IgD-negative memory B cell (primary cell): ENCODE data around the gene PLAC9. TPM values are rescaled to one million over a fixed set of nuclear protein-coding genes. Genes with fewer than 3 reads are reported as not detected.
A peak's percentile ranks its signal among the peaks of the same experiment; 100 is the strongest.
"Not testable (repeated sequence)": the region's sequence is repeated elsewhere in the genome, so short reads cannot be mapped to it uniquely, and the experiment has no call there.

Experiments
- H3K27ac Mint-ChIP-seq, 3 donors: one replicate each; pipeline ENCODE4 v1.8.0; 2020 to 2022; ENCODE audit warnings: mild to moderate bottlenecking in 3 of 3, mixed read lengths in 3 of 3, moderate library complexity in 1 of 3
- H3K27me3 Mint-ChIP-seq: one replicate; pipeline ENCODE4 v1.8.0; 2021; ENCODE audit warnings: mixed read lengths
- H3K36me3 Mint-ChIP-seq: one replicate; pipeline ENCODE4 v1.8.0; 2020; ENCODE audit warnings: mild to moderate bottlenecking, mixed read lengths
- H3K4me1 Mint-ChIP-seq, 3 donors: one replicate each; pipeline ENCODE4 v1.8.0; 2020 to 2022; ENCODE audit warnings: mixed read lengths in 3 of 3, mild to moderate bottlenecking in 1 of 3
- H3K4me3 Mint-ChIP-seq, 4 donors: one replicate each; pipeline ENCODE4 v1.8.0; 2020 to 2022; ENCODE audit warnings: mild to moderate bottlenecking in 4 of 4, mixed read lengths in 4 of 4, moderate library complexity in 3 of 4
- H3K9me3 Mint-ChIP-seq, 3 donors: one replicate each; pipeline ENCODE4 v1.8.0; 2020 to 2021; ENCODE audit warnings: mixed read lengths in 3 of 3, mild to moderate bottlenecking in 1 of 3
- polyA plus RNA-seq: library from polyadenylated mRNA; unstranded; fragments of 300-500 nt; fragmentation: Illumina TruSeq; gene quantifications from one replicate; pipeline ENCODE4 v1.2.3, GENCODE V29; 2021

PLAC9 gene
- polyA plus RNA-seq, 1 donor from 2014 or later, result not detected

DNA sequence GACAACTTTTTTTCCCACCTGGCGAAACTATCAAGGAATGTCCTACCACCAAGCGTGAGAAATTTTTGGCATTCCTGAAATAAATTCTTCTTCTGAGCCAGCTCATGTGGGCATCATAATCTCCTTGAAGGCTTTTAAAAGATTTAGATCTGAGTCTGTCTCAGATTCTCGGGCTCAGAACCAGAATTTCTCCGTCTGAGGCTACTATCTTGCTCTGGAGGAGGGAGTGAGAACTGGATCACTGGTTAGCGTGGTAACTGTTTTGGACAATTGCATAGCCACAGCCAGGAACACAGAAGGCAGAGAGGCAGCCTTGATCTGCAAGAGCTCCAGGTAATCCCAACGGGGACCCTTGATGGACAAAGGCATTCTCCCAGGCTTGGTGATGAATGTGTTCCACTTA lies 1.0 kb upstream of the PLAC9 start:
- H3K4me1 Mint-ChIP-seq, result peaks cover 0 to 2% (median 0%) of the 10 kb centered on the region in 3 donors
- peaks cover 30% of the 10 kb centered on the region for H3K27me3 Mint-ChIP-seq
- H3K27ac Mint-ChIP-seq, result no peak overlapping the region
- H3K9me3 Mint-ChIP-seq, result no peaks in the 10 kb centered on the region
- no peak overlapping the region for H3K4me3 Mint-ChIP-seq
- H3K36me3 Mint-ChIP-seq, result no peaks in the 10 kb centered on the region

DNA sequence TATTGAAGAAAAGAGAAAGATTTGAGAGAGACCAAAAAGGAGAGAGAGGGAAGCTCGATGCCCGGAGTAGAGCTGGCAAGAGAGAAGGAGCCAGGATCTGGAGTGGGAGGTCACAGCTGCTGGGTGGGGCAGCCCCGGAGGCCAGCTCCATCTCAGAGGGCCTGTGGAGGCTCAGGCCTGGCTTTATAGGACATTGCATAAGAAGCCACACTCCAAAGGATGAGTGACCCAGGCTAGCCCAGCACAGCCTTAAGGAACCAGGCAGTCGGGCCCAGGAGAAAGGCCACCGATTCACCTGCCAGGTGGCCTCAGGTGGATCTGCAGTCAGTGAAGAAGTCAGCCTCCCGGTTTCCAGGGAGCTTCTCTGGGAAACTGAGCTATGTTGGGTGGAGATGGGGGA lies 676 bp downstream of the PLAC9 start:
- Mint-ChIP-seq H3K4me3 (no peak overlapping the region), H3K4me1 (no peaks in the 10 kb centered on the region), H3K9me3 (no peaks in the 10 kb centered on the region), H3K36me3 (no peaks in the 10 kb centered on the region), H3K27me3 (peaks cover 32% of the 10 kb centered on the region), H3K27ac (no peak overlapping the region)

DNA sequence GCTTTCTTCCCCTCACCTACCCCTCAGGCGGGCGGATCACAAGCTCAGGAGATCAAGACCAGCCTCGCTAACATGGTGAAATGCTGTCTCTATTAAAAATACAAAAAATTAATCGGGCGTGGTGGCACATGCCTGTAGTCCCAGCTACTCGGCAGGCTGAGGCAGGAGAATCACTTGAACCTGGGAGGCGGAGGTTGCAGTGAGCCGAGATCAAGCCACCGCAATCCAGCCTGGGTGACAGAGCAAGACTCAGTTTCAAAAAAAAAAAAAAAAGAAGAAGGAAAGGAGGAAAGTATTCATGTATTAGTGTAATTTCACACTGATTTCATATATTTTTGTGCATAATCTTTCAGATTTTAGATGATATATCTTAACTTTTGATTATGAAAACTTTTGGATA lies 1.2 kb downstream of the PLAC9 start:
- peaks cover 32% of the 10 kb centered on the region for H3K27me3 Mint-ChIP-seq
- H3K36me3 Mint-ChIP-seq, H3K4me1 Mint-ChIP-seq, H3K4me3 Mint-ChIP-seq, H3K9me3 Mint-ChIP-seq, H3K27ac Mint-ChIP-seq: not testable (repeated sequence)

DNA sequence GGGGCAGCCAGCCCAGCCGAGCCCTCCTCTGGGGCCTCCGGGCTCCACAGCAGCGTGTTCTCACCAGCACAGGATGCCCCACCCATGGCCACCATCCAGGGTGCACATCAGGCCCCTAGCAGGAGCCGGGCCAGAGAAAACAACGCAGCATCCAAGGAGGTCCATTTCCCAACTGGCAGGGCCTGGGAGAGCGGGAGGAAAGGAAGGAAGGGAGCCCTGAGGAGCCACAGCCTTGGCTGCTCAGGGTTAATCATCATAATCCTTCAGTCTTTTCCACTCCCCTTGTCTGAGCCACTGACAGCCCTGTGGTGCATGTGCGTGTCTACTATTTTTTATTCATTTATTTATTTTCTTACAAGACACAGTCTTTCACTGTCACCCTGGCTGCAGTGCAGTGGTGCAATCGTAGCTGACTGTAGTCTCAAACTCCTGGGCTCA lies 3.6 kb downstream of the PLAC9 start:
- Mint-ChIP-seq H3K9me3 (no peaks in the 10 kb centered on the region), H3K27me3 (peaks cover 33% of the 10 kb centered on the region), H3K4me1 (no peaks in the 10 kb centered on the region), H3K36me3 (no peaks in the 10 kb centered on the region), H3K4me3 (no peak overlapping the region), H3K27ac (no peak overlapping the region)

DNA sequence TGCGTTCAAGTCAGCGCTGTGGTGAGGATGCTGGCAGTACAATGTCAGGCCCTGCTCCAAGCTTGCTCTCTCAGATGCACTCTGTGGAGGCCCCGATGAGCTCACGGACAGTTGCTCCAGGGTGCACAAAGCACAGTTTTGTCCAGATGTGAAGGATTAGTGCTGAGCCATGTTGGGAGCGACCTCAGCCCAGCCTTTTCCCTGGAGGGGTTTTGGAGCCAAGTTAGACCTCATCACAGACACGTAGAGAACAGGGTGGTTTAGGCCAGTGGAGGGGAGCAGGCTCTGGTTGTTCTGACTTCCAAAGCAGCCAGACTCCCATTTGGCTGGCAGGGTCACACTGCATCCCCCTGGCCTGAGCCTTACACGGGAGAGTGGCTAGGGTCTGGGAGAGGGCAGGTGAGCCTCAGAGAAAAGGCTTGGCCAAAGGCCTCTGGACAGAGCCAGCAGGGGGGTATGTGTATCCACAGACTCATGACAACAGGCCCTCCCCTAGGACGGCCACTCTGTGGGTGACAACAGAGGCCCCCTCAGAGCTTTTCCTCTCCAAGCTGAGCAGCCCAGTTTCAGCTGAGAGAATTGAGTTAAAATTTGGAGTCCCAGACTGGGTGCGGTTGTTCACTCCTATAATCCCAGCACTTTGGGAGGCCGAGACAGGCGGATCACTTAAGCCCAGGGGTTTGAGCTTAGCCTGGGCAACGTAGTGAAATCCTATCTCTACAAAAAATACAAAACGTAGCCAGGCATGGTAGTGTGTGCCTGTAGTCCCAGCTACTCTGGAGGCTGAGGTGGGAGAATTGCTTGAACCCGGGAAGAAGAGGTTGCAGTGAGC lies 4.7 kb downstream of the PLAC9 start:
- H3K9me3 Mint-ChIP-seq, result no peaks in the 10 kb centered on the region
- no peak overlapping the region for H3K27ac Mint-ChIP-seq
- H3K36me3 Mint-ChIP-seq, result no peaks in the 10 kb centered on the region
- peaks cover 23% of the 10 kb centered on the region for H3K27me3 Mint-ChIP-seq
- no peak overlapping the region for H3K4me3 Mint-ChIP-seq
- no peaks in the 10 kb centered on the region for H3K4me1 Mint-ChIP-seq

DNA sequence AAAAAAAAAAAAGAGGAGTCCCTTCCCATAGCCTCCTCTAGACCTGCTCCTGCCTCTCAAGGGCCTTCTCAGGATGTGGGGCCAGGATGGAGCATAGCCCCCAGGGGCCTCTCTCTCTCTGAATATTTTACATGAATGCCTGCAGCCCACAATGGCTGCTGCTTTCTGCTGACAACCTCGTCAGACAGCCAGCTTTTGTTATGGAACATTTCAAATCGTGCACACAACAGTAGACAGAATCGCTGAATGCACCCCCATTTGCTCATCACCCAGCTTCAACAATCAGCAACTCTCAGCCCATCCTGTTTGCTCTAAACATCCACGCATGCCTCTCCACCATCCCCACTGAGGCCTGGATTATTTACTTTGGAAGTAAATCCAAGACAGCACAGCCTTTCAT lies 5.4 kb downstream of the PLAC9 start:
- Mint-ChIP-seq H3K27ac (no peak overlapping the region), H3K9me3 (no peaks in the 10 kb centered on the region), H3K27me3 (peaks cover 20% of the 10 kb centered on the region), H3K36me3 (no peaks in the 10 kb centered on the region), H3K4me3 (no peak overlapping the region), H3K4me1 (no peaks in the 10 kb centered on the region)

DNA sequence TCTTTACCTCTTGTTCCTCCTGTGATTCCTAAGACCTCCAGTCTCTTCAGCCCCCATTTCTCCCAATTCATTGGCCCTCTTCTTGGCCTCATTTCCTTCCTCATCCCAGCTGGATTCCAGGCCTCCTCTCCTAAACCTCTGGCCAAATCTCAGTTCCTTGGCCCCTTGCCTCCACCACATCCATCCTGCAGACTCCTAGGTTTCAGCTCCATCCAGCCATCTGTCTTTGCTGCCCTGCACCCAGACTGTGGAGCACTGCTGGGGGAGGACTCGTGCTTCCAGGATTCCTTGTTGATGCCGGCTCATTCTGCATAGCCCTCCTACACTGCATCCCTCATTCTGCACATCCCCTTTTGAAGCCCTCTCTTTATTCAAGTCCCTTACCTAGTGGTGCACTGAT lies 6.7 kb downstream of the PLAC9 start:
- no peaks in the 10 kb centered on the region for H3K9me3 Mint-ChIP-seq
- no peak overlapping the region for H3K27ac Mint-ChIP-seq
- H3K36me3 Mint-ChIP-seq, result no peaks in the 10 kb centered on the region
- H3K4me1 Mint-ChIP-seq, result peaks cover 4 to 6% (median 4%) of the 10 kb centered on the region in 3 donors
- H3K27me3 Mint-ChIP-seq, result peaks cover 10% of the 10 kb centered on the region
- H3K4me3 Mint-ChIP-seq, result peak overlapping the region in 1 of 4 donors; percentile 17

DNA sequence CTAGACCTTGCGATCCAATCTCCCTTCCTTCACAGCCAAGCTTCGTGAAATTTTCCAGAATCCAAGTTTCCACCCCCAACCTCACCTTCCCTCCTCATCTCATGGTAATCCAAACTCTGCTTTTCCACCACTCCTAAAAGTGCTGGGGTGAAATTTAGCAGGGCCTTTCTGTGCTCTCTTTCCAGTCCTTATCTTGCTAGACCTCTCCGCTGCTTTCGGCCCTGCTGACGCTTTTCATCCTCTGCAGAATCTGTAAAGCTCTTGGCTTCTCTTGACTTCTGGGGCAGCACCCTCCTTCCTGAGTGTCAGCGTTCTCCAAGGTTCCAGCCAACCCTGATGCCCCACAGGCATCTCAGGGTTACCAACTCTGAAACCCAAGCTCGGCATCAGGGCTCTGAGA lies 7.7 kb downstream of the PLAC9 start:
- no peaks in the 10 kb centered on the region for H3K9me3 Mint-ChIP-seq
- no peaks in the 10 kb centered on the region for H3K36me3 Mint-ChIP-seq
- no peak overlapping the region for H3K4me3 Mint-ChIP-seq
- H3K27me3 Mint-ChIP-seq, result peaks cover 5% of the 10 kb centered on the region
- peaks cover 10 to 13% (median 11%) of the 10 kb centered on the region in 3 donors for H3K4me1 Mint-ChIP-seq
- H3K27ac Mint-ChIP-seq, result peak overlapping the region in 1 of 3 donors; percentile 32

DNA sequence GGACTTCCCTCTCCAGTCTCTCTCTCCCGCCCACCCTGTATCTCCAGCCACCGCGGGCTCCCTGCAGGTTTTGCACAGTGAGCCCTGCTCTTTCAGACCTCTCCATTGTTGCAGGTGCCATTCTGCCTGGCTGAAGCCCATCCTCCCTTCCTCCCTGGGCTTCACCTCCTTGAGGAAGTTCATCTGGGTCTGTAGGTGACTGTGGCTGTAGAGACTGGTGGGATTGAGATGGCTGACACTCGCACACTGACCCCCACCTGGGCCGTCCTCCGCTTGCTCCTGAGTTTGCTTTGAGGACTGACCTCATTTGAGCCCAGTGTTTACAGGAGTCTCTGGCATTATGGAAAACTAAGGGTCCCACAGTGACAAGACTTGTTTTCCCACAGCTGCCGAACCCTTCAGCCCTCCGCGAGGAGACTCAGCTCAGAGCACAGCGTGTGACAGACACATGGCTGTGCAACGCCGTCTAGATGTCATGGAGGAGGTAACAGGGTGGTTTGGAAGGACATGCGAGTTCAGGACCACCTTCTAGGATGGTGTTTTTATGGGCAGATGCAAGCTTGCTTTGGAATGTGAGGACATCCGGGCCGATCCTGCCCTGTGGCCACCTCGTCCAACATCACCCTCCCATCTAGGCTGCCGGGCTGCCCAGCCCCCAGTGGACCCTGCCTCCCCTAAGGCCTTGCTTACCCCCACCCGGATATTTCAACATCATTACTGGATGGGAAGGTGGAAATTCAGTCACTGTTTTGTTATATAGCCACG lies 9.3 kb downstream of the PLAC9 start:
- Mint-ChIP-seq H3K4me1 (peaks cover 13 to 18% (median 14%) of the 10 kb centered on the region in 3 donors), H3K27ac (no peak overlapping the region), H3K9me3 (no peaks in the 10 kb centered on the region), H3K36me3 (no peaks in the 10 kb centered on the region), H3K27me3 (peaks cover 5% of the 10 kb centered on the region), H3K4me3 (no peak overlapping the region)

DNA sequence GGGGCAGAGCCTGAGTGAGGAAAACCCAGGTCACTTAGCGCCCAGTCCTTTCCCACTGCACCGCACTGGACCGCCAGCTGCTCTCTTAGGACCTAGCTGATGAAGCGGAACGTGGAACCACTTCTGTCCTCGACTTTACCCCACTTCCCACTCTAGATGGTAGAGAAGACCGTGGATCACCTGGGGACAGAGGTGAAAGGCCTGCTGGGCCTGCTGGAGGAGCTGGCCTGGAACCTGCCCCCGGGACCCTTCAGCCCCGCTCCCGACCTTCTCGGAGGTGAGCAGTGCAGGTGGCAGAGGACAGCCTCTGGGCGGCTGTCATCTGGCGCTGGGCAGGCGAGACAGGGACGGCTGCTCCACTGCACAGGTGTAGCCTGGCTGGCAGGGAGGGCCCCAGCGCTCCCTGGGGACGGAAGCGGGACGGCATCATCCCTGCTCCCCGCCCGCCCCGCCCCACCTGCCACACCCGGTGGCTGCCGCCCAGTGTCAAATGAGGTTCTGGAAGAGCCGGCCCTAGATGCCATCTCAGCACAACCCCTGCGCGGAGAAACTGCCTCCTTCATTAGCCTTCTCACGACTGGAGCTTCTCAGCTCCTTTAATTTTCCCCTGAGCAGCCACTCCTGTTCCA lies 11.7 kb downstream of the PLAC9 start:
- no peaks in the 10 kb centered on the region for H3K36me3 Mint-ChIP-seq
- H3K4me1 Mint-ChIP-seq, result peaks cover 13 to 18% (median 14%) of the 10 kb centered on the region in 3 donors
- peak overlapping the region; percentile 89 to 96 (median 90) for H3K27ac Mint-ChIP-seq
- H3K4me3 Mint-ChIP-seq, result peak overlapping the region; percentile 43 to 90 (median 80)
- H3K27me3 Mint-ChIP-seq, result peaks cover 3% of the 10 kb centered on the region
- no peaks in the 10 kb centered on the region for H3K9me3 Mint-ChIP-seq

DNA sequence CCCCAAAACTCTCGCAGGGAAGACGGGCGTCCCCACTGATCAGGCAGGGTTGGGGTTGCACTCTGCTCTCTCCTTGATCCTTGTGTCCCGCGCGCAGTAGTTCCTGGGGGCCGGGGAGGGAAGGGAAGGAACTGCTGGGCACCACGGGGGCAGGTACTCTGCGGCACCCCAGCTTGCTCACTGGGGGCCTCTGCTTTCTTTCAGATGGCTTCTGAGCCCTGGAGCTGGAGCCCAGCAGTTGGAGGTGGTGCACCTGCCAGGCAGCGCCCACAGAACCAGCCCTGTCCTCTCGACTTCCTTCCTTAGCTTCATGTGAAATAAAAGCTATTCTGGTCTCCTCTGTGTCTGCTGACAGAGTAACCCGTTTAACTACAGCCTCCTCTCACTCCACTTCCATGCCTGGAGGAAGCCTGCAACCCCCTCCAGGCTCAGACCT lies 12.2 kb downstream of the PLAC9 start:
- H3K27me3 Mint-ChIP-seq, result peaks cover 3% of the 10 kb centered on the region
- H3K4me1 Mint-ChIP-seq, result peaks cover 13 to 18% (median 14%) of the 10 kb centered on the region in 3 donors
- peaks cover 0 to 5% (median 0%) of the 10 kb centered on the region in 3 donors for H3K9me3 Mint-ChIP-seq
- peaks cover 2% of the 10 kb centered on the region for H3K36me3 Mint-ChIP-seq
- peak overlapping the region; percentile 43 to 90 (median 80) for H3K4me3 Mint-ChIP-seq
- H3K27ac Mint-ChIP-seq, result peak overlapping the region; percentile 89 to 96 (median 90)

DNA sequence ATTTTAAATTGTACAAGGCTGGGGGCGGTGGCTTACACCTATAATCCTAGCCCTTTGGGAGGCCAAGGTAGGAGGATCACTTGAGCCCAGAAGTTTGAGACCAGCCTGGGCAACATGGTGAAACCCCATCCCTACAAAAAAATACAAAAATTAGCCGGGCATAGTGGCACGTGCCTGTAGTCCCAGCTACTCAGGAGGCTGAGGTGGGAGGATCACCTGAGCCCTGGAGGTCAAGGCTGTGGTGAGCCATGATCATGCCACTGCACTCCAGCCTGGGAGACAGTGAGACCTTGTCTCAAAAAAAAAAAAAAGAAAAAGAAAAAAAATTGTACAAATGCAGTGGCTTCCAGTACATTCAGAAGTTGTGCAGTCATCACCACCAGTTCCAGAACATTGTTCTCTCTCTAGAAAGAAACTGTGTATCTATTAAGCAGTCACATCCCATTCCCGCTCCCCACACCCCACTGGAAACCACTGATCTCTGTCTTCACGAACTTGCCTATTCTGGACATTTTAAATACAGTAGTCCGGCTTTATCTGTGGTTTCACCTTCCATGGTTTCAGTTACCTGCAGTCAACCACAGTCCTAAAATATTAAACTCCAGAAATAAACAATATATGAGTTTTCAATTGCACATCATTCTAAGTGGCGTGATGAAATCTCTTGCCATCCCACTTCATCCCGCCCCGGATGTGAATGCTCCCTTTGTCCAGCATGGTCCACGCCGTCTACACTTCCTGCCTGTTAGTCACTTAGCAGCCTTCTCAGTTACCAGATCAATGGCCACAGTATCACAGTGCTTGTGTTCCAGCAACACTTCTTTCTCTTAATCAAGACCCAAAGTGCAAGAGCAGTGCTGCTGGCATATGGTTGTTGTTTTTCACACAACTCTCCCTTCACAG lies 13.1 kb downstream of the PLAC9 start:
- Mint-ChIP-seq H3K27ac (peak overlapping the region in 1 of 3 donors; percentile 46), H3K4me1 (peaks cover 13 to 18% (median 14%) of the 10 kb centered on the region in 3 donors)
- not testable (repeated sequence) for H3K4me3 Mint-ChIP-seq, H3K36me3 Mint-ChIP-seq, H3K9me3 Mint-ChIP-seq, H3K27me3 Mint-ChIP-seq

DNA sequence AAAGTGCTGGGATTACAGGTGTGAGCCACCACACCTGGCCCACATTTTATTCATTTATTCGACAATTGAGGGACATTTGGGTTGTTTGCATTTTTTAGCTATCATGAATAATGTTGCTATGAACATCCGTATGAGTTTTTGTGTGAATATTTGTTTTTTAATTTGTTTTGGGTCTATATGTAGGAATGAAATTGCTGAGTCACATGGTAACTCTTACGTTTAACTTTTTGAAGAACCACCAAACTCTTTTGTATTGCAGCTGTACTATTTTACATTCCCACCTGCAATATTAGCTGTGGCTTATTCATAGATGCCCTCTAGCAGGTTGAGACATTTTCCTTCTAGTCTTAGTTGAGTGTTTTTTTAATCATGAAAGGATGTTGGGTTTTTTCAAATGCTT lies 14.4 kb downstream of the PLAC9 start:
- Mint-ChIP-seq H3K36me3 (peaks cover 5% of the 10 kb centered on the region), H3K9me3 (peaks cover 0 to 5% (median 1%) of the 10 kb centered on the region in 3 donors), H3K27me3 (no peaks in the 10 kb centered on the region), H3K4me1 (peaks cover 13 to 18% (median 14%) of the 10 kb centered on the region in 3 donors), H3K4me3 (no peak overlapping the region), H3K27ac (peak overlapping the region in 1 of 3 donors; percentile 84)

DNA sequence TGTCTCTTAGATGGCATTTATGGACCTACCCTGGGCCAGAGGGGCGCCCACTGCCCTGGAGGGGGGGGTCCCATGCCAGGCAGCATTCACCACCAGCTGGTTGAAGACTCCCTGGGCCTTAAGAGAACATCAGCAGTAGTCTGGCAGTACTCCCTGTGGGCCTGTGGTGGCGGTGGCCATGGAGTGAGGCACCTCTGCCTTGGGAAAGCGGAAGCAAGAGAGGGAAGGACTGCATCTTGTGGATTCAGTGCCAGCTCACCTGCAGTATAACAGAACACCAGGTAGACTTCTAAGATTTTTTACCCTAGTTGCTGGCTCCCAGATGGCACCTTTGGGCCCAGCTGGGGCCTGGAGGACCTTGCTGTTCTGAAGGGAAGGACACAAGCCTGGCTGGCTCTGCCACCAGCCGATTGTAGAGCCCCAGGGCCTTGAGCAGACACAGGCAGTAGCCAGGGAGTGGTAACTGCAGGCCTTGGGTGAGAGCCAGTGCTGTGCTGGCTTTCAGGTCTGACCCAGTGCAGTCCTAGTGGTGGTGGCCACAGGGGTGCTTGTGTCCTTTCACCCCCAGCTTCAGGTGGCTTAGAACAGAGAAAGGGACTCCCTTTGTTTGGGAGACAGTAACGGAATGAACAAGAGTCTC lies 15.8 kb downstream of the PLAC9 start:
- peak overlapping the region in 2 of 3 donors; percentile 13 to 84 for H3K27ac Mint-ChIP-seq
- no peak overlapping the region for H3K4me3 Mint-ChIP-seq
- no peaks in the 10 kb centered on the region for H3K27me3 Mint-ChIP-seq
- peaks cover 13 to 18% (median 14%) of the 10 kb centered on the region in 3 donors for H3K4me1 Mint-ChIP-seq
- peaks cover 0 to 5% (median 1%) of the 10 kb centered on the region in 3 donors for H3K9me3 Mint-ChIP-seq
- peaks cover 8% of the 10 kb centered on the region for H3K36me3 Mint-ChIP-seq
